GM15510 (cell line): ENCODE measurements around the gene TGM1.
A peak's percentile ranks its signal among the peaks of the same experiment; 100 is the strongest.

Experiments used
- POLR2A ChIP-seq: IDR thresholded peaks from 3 replicates; pipeline ENCODE4 v1.6.1; 2011; ENCODE audit warnings: borderline replicate concordance; ENCODE audit not compliant: insufficient read length; ENCODE audit errors: extremely low read depth

TGM1 gene

DNA sequence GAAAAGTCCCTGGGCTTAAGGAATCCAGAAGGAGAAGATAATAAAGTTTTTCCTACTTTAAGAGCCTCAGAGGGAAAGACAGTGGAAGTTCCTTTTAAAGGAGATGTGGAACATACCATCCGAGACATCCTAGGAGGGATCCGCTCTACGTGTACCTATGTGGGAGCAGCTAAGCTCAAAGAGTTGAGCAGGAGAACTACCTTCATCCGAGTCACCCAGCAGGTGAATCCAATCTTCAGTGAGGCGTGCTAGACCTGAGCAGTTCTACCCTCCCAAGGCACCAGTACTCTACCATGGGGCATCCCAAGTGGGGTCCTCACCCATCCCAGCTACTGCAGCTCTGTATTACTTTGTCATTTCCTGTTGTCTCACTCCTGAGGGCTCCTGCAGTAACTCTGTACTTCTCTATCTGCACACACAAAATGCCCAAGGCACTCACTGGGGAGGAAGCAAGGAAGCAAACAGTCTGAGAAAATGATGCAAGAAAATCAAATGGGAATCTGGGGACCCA lies 24.4 kb downstream of the TGM1 start:
- no peak for TF ChIP-seq POLR2A

DNA sequence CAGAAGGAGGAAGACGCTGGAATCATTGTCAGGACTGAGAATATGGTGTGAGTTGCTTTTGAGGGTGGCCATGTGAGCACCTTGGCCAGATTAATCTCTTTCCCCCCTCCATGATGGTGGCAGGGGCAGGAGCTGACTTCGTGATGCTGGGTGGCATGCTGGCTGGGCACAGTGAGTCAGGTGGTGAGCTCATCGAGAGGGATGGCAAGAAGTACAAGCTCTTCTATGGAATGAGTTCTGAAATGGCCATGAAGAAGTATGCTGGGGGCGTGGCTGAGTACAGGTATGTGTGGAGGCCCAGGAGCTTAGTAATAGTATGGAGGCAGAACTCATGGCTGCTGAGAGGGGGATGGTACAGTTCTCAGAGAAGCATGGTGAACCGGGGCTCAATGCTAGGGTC lies 24.9 kb downstream of the TGM1 start:
- TF ChIP-seq POLR2A: no peak

GRCh38 chr14:24237463-24237955 lies 25.5 kb downstream of the TGM1 start:
- no peak for TF ChIP-seq POLR2A

DNA sequence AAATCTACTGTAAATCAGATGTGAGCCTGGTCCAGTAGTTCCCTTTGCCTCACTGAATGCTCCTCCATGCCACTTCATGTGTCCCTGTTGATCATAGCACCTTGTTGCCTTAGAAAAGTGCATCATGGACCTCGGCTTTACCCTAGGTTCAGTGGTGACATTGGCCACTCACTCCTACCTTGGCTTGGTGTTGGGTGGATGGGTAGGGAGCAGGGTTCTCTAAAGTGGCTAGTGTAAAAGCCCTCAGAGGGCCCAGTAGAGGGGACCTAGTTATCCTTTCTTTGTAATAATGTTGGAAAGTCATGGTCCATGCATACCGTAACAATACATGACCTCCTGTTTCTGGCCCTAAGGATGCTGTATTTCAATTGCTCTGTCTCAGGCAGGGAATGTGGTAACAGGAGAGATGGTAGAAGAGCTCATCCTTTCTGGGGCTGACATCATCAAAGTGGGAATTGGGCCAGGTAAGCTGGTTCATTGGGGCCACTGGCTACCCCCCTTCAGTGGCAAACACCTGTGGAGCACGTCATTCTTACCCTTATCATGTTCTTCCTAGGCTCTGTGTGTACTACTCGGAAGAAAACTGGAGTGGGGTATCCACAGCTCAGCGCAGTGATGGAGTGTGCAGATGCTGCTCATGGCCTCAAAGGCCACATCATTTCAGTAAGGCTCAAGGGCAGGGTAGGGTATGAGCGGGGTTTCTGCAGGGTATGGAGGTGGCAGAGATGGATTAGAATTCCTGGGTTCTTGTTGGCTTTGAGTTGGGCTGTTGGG lies 26.1 kb downstream of the TGM1 start:
- no peak for TF ChIP-seq POLR2A

- TF ChIP-seq POLR2A: no peak
Observed at GRCh38 chr14:24235804-24236688, 26.9 kb downstream of the TGM1 start.

DNA sequence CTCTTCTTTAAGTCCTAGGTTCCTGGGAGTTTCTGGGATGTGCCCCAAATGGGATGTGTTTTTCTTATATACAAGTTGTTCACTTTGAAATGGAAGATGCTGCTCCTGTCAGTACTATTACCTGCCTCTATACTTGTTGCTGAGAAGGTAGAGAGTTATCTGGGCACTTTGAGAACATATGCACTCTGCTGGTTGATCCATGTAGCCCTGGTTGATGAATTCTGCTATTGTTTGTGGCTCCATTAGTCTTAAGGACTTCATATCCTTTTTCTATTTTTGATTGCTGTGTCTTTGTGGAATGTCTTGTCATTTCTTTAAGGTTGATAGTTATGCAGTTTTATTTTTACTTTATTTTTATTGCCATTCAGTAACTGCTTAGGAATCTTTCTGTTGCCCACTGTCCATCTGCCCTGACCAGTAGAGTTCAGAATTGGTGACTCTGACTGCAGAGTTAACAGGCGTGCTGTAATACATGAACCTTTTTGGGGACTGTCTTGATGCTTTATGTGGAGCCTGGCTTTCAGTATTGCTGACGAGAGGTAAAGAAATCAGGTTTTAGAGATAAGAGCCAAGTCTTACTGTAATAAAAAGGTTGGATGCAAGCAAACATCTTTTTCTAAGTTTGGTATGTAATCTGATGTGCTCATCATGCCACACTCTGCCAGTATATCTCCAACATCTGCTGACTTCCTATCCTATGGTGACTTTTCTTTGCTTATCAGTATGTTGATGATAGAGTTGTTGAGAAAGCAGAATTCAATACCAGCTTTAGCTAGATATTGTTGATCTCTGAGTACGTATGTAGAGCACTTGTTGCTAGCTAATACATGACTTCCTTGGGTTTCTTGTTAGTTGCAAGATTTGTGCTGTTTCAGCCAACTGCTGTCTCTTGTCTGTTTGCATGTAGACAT lies 28.6 kb downstream of the TGM1 start:
- no peak for TF ChIP-seq POLR2A

DNA sequence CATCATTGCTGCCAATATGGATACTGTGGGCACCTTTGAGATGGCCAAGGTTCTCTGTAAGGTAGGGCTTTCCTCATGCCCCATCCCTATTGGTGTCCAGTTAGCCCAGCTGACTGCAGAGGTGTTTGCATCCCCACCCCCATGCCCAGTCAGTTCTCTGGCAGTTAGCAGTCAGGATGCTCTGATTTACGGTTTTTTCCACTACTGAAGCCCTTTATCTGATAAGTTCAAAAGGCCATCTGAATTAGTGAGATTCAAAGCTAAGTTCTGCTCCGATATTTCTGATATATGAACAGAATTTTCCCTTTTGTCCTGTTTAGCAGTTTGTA lies 29.5 kb downstream of the TGM1 start:
- no peak for TF ChIP-seq POLR2A

DNA sequence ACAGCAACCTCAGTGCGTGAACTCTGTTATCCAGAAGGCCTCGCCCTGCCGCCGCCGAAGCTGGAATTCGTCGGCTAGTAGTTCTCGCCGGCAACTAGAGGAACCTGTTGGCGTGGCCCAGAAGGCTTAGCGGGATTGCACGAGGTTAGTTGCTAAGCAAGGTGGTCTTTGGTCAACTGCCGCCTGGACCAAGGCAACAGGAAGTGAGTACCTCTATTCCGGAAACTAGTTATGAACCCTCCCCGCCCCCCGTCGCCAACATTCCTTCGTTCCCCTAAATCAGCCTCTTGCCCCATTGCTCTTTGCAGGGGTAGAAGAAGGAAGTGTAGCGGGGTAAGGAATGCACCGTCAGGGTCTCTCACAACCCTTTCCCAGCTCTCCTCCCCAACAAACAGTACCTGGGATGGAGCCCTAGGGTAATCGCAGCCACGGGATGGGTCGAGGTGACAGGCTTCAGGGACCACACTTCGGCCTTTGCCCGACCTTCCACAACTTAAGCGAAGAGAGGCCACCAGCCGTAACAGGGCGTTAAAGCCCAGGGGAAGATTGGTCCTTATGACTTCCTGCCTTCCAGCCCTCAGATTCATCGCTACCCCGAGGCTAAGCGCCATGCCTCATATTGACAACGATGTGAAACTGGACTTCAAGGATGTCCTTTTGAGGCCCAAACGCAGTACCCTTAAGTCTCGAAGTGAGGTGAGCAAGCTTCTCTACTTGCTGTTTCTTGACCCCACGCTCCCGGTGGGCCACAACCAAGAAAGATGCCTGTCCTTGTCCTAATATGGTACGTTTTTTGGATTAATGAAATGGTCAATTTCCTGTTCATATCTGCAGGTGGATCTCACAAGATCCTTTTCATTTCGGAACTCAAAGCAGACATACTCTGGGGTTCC lies 30.1 kb downstream of the TGM1 start, which contains the start of gene GMPR2:
Gene GMPR2, plus strand, starts transcription at position 285 of the 893 bp plus-strand sequence. Its CDS starts 325 bp downstream, at position 610.
- peak; percentile 38 for TF ChIP-seq POLR2A

DNA sequence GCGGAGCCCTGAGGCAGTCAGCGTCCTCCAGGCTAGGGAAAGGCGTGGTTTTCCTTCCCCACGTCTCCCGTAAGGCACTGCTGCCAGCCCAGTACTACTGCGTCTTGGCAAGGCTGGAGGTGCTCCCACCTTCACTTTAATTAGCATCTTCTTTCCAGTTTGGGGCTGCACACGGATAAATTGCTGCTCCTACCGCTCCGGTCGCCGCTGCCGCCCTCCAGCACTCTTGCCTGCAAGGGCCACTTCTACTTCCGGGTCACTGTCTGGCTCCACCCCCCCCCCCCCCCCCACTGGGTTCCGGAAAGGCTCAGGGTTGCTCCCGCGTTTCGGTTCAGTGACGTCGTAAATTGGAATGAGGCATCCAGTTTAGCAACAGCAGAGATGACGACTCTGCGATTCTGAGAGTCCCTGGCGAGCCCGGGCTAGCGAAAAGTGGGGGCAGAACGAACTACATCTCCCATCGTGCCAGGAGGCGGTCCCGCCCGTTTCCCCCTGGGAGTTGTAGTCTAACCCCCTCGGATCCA lies 30.8 kb downstream of the TGM1 start, which contains the start of gene NEDD8:
Gene NEDD8, minus strand, starts transcription at position 247 of the 524 bp plus-strand sequence. Its CDS starts 100 bp downstream, at position 147.
- TF ChIP-seq POLR2A: peak; percentile 59

GRCh38 chr14:24231263-24232120 lies 31.5 kb downstream of the TGM1 start:
- TF ChIP-seq POLR2A: no peak

DNA sequence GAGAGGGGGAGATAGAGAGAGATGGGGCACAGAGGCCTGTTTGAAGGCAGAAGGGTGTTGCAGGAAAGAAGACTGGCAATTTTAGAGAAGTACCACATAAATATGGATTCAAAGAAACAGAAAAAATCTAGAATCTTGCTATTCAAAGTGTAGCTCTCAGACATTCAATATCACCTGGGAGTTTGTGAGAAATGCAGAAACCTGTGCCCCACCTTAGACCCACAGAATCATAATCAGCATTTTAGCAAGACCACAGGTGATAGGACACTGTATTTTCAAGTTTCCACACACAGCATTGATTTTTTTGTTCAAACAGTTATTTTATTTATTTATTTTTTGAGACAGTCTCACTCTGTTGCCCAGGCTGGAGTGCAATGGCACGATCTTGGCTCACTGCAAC lies 34.1 kb downstream of the TGM1 start:
- TF ChIP-seq POLR2A: no peak

GRCh38 chr14:24226473-24226872 lies 36.5 kb downstream of the TGM1 start:
- no peak for TF ChIP-seq POLR2A
